Fibroblast of pulmonary artery (primary cell): ENCODE data around the gene ZCCHC7.
A peak's percentile ranks its signal among the peaks of the same experiment; 100 is the strongest.

Source experiments
- DNase-seq: peaks from one replicate; pipeline ENCODE4 v3.0.0-alpha.2; 2010; ENCODE audit warnings: low read depth
- H3K4me3 ChIP-seq: replicated peaks from 2 replicates; pipeline ENCODE4 v1.5.1; 2011; ENCODE audit warnings: low read depth, mild to moderate bottlenecking, control low read depth, low read length, moderate library complexity
- TF ChIP-seq, protein P1 (sequence below): IDR thresholded peaks from 2 replicates; pipeline ENCODE4 v1.5.1; 2011; ENCODE audit warnings: mild to moderate bottlenecking, control low read depth, low read length, inconsistent platforms; ENCODE audit errors: missing control alignments

Gene ZCCHC7

DNA sequence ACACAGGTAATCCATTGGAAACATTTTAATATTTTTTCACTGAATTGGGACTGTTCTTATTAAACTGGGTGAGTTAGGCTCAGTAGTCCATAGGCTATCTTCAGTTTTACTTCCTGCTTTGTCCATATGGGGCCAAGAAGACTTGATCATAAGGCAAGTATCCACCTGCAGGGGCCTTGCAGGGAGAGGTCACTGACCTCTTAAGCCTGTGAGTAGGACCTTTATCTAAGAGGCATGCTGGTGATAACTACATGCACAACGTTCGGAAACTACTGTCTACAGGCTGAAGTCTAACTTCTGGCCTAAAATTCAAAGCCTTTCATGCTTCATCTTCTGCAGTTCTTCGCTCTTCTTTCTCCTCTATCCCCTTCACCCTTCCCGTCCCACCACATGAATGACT, 242.1 kb downstream of the ZCCHC7 start:
- H3K4me3 ChIP-seq: no peak overlapping the region
- TF ChIP-seq, protein P1, sequence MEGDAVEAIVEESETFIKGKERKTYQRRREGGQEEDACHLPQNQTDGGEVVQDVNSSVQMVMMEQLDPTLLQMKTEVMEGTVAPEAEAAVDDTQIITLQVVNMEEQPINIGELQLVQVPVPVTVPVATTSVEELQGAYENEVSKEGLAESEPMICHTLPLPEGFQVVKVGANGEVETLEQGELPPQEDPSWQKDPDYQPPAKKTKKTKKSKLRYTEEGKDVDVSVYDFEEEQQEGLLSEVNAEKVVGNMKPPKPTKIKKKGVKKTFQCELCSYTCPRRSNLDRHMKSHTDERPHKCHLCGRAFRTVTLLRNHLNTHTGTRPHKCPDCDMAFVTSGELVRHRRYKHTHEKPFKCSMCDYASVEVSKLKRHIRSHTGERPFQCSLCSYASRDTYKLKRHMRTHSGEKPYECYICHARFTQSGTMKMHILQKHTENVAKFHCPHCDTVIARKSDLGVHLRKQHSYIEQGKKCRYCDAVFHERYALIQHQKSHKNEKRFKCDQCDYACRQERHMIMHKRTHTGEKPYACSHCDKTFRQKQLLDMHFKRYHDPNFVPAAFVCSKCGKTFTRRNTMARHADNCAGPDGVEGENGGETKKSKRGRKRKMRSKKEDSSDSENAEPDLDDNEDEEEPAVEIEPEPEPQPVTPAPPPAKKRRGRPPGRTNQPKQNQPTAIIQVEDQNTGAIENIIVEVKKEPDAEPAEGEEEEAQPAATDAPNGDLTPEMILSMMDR: no peak
- DNase-seq: no peak

DNA sequence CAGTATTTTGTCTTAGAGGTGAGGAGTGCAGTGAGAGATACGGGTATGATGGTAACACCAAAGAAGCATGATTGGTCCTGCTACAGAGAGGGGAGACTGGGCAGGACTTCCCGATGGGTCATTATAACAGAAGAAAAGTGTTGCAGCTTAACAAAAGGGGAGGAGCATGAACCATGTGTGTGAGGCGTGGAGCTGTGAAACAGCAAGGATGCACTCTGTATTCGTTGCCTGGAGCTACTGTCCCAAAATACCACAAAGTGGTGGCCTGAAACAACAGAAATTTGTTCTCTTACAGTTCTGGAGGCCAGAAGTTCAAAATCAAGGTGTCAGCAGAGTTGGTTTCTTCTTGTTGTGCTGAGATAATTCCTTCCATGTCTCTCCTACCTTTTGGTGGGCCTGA, 242.8 kb downstream of the ZCCHC7 start:
- no peak overlapping the region for H3K4me3 ChIP-seq
- DNase-seq: no peak
- TF ChIP-seq, protein P1: no peak

DNA sequence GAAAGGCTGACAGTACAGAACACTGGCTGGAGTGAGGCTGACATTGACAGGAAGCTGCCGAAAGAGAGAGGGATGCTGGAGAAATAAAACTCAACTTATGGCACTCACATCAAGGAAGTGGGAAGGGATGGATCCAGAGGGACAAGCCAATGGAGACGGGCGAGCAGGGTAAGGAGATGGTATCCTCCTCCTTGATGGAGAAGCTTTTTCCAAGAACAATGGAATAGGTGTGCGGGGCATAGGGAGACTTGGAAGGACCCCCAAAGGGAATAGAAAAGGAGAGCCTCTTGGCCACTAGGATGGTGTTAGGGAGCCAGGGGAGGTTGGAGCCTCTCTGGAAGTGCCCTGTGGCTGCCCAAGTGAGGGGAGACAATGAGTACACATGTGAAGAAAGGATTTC, 243.8 kb downstream of the ZCCHC7 start:
- H3K4me3 ChIP-seq: no peak overlapping the region
- DNase-seq: no peak
- TF ChIP-seq, protein P1: no peak

DNA sequence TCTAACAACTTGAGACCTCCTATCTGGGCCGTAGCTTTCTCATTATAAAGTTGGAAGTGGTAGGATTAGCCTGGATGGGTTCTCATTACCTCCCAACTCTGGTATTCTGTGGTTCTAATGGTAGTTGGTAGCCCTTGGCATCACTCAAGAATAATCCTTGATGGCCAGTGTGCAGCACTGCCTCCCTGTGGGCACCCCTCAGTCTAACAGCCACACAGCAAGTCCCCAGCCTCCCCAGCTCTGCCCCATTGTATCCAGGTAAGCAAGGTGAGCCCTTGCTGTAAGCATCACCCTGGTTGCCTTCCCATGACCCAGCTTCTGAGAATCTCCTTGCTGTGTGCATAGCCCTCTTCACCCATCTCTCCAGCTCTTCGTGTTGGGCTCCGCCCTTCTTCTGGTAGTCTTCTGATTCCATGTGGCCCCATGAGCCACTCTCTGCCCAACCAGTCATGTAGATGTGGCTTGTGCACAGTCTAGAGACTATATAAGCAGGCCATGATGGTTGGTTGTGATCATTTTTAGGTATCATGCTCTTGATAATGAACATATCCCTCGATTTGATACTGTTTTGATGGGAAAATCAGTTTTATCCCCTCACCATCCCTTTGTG, 244.5 kb downstream of the ZCCHC7 start:
- no peak overlapping the region for H3K4me3 ChIP-seq
- DNase-seq: no peak
- TF ChIP-seq, protein P1: peak; percentile 13

DNA sequence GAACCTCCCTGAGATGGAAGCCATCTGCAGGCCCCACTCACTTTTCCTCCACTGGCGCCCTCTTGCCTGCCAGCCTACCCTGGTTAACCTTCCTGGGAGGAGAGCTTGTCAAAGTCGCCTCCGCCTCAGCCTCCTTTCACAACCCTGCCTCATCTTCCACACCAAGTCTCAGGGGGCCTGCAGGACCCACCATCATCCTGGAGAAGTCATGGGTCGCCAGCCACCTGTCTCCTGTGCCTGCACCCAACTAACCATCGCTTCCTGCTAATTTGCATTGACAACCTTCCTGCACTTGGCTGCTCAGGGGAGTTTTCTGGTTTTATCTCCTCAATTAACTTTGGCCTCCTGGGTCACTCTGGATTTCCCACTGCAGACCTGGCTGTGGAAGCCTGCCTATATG, 249.3 kb downstream of the ZCCHC7 start:
- no peak for DNase-seq
- H3K4me3 ChIP-seq: no peak overlapping the region
- TF ChIP-seq, protein P1: no peak

DNA sequence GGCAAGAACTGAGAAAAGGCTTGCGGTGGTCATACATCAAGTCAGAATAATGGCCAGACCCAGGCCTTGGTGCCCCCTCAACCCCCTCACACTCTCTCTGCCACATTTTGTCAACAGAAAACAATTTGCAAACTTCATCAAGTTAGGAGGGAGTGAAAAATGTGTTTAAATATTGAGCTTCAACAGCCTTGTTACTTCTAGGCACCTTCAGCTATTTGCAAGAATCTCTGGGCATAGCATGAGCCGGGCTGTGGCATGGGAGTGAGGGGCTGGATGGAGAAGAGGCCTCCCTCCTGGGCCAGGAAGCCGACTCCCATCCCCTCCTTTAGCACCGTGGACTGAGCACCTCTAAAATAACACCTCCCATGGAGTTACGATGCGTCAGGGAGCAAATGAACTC, 249.9 kb downstream of the ZCCHC7 start:
- TF ChIP-seq, protein P1: no peak
- no peak for DNase-seq
- H3K4me3 ChIP-seq: no peak overlapping the region

DNA sequence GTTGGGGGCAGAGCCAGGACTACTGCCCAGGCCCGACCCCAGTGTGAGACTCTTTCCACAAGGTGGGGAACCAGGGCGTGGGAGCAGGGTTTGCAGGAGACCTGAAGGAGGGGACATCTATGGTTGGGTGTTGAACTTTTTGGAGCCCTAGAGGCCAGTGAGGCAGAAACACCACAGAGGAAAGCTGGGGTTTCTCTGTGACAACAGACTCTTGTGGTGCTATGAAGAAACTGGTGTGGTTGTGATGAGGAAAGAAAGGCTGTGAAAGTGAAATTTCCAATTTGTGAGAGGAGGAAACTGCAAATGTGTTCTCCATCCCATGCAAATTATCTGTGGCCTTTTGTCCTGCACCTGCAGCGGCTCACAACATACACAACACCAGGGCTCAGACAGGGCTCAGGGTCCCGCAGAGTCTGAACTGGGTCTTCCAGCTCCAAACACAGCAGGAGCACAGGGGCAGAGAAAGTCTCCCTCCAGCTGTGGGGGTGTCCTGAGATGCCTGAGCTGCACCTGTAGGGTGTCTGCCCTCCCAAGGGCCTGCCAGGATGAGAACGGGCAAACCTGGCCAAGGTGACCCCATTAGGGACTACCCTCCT, 250.7 kb downstream of the ZCCHC7 start:
- DNase-seq: no peak
- H3K4me3 ChIP-seq: no peak overlapping the region
- TF ChIP-seq, protein P1: no peak
